K562 (cell line): Measurements from ENCODE around the gene SPTBN2. TPM values are rescaled to one million over a fixed set of nuclear protein-coding genes. Genes with fewer than 3 reads are reported as not detected.

Experiments
- ATF6 ChIP-seq: sonication (generic); formaldehyde crosslinking; IDR thresholded peaks from 2 replicates; pipeline ENCODE4 v1.4.0; 2020; ENCODE audit warnings: mild to moderate bottlenecking, missing genetic modification reagents
- FUS ChIP-seq: fragments of 200-400 bp; formaldehyde crosslinking; optimal IDR thresholded peaks from 2 replicates; pipeline ENCODE3; 2017; ENCODE audit warnings: low read depth, low read length
- GATAD2B ChIP-seq: fragments of 450-650 bp; IDR thresholded peaks from 2 replicates; pipeline ENCODE4 v1.6.1; 2017; ENCODE audit warnings: mild to moderate bottlenecking, borderline replicate concordance
- JUNB ChIP-seq: fragments of 450-650 bp; formaldehyde crosslinking; conservative IDR thresholded peaks from 2 replicates; pipeline ENCODE4 v1.4.0; 2020; ENCODE audit warnings: mild to moderate bottlenecking
- MAX ChIP-seq: sonication (generic); formaldehyde crosslinking; IDR thresholded peaks from 2 replicates; pipeline ENCODE4 v1.9.0; 2022; ENCODE audit warnings: mild to moderate bottlenecking, missing genetic modification reagents
- NR2C1 ChIP-seq, 2 experiments: fragments of 450-650 bp; IDR thresholded peaks; 2 replicates each; pipeline ENCODE4 v1.6.1; 2017; ENCODE audit warnings: mild to moderate bottlenecking in 2 of 2, antibody characterized with exemption in 1 of 2, inconsistent platforms in 1 of 2, missing compliant biosample characterization in 1 of 2, missing genetic modification characterization in 1 of 2
- TAF7 ChIP-seq: fragments of 450-650 bp; IDR thresholded peaks from 2 replicates; pipeline ENCODE4 v1.6.1; 2016; ENCODE audit warnings: missing genetic modification characterization, missing compliant biosample characterization
- ZNF609 ChIP-seq: sonication (generic); formaldehyde crosslinking; IDR thresholded peaks from 2 replicates; pipeline ENCODE4 v1.8.1; 2023; ENCODE audit warnings: missing genetic modification reagents, mild to moderate bottlenecking, borderline replicate concordance
- polyA plus RNA-seq, 8 experiments: library from polyadenylated mRNA; depleted of rRNA in 4 of 8; stranded (reverse) in 5 of 8; unstranded in 3 of 8; fragments of >200 nt; fragmentation: Nextera tagmentation in 2 of 8; fragmentation: Illumina TruSeq in 1 of 8; extraction: Ambion mirVana in 2 of 8; extraction: Trizol in 1 of 8; gene quantifications; 2 replicates each; pipeline versions ENCODE4 v1.2.1 to v1.2.3, GENCODE V29; 2011 to 2014; ENCODE audit warnings: inconsistent platforms in 1 of 8, missing spikeins in 1 of 8
- total RNA-seq, 7 experiments: library from RNA; depleted of rRNA in 6 of 7; stranded (reverse); fragments of >200 nt in 6 of 7; fragmentation: Illumina TruSeq in 2 of 7; extraction: Trizol in 2 of 7; gene quantifications; 2 replicates each; pipeline versions ENCODE4 v1.2.1 to v1.2.3, GENCODE V29; 2011 to 2021; ENCODE audit warnings: low replicate concordance in 1 of 7
- TF ChIP-seq, protein P1 (sequence below): sonication (generic); formaldehyde crosslinking; IDR thresholded peaks from 2 replicates; pipeline ENCODE4 v1.8.0; 2022; ENCODE audit warnings: mild to moderate bottlenecking, missing genetic modification reagents
- TF ChIP-seq, protein P2 (sequence below): fragments of 250-450 bp; sonication (Bioruptor Pico); IDR thresholded peaks from 2 replicates; pipeline ENCODE4 v1.4.0; 2020
- TF ChIP-seq, protein P3 (sequence below): fragments of 450-650 bp; IDR thresholded peaks from 2 replicates; pipeline ENCODE4 v1.6.1; 2016; ENCODE audit warnings: low read depth, mild to moderate bottlenecking, moderate library complexity
- TF ChIP-seq, protein P4 (sequence below): sonication (generic); formaldehyde crosslinking; IDR thresholded peaks from 2 replicates; pipeline ENCODE4 v1.9.0; 2022; ENCODE audit warnings: mild to moderate bottlenecking, missing genetic modification reagents

SPTBN2 gene
- total and polyA plus RNA-seq, 9 of the 15 experiments (the other 6 are each of a cell fraction or from before 2014, with no cell fraction given), result 0.38 to 56.5 (median 19.7) TPM

DNA sequence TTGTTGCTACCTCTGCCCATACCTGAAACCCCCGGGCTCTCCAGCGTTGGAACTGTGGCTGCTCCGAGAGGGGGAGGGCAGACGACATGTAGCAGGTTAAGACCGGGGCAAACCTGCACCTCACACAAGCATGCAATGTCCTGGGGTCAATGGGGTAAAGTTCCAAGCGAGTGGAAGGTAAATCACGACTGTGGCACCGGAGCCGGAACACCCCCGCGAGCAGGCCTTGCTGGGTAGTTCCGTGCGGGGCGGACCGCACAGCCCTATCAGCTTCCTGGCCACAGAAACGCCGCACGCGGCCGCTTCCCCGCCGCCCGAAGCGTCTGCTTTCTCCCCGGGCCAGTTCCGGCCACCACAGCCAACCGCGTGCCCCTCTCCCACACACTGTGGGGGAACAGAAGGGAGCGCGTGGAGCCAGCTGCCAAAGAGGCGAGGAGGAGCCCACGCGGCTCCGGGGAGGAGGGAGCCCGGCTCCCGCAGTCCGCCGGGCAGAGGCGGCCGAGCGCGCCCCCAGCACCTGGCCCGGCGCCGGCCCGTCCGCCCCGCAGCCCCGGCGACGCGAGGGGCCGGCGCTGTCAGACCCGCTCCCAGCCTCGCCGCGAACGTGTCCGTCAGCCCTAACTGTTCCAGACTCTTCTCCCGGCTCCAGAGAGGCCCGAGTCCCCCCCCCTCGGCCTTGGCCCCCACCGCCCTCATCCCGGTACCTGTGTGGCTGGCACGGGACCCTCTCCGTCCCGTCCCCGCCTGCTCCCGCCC lies 1.6 kb downstream of the SPTBN2 start (continued):
- TF ChIP-seq ATF6 (CRISPR knock-in tag) (no peak), FUS (no peak), TAF7 (tag) (no peak), ZNF609 (CRISPR knock-in tag) (no peak), MAX (CRISPR knock-in tag) (peak; percentile 91), JUNB (CRISPR knock-in tag) (no peak), NR2C1 (IDR thresholded peaks at IDR 0.05) (no peak), NR2C1 (tag; IDR thresholded peaks at IDR 0.05) (no peak; the same call in 1 of the 2 replicates), GATAD2B (0 out of 2 replicates have a peak, but pooled peaks have one; percentile 52)
- TF ChIP-seq, protein P1, sequence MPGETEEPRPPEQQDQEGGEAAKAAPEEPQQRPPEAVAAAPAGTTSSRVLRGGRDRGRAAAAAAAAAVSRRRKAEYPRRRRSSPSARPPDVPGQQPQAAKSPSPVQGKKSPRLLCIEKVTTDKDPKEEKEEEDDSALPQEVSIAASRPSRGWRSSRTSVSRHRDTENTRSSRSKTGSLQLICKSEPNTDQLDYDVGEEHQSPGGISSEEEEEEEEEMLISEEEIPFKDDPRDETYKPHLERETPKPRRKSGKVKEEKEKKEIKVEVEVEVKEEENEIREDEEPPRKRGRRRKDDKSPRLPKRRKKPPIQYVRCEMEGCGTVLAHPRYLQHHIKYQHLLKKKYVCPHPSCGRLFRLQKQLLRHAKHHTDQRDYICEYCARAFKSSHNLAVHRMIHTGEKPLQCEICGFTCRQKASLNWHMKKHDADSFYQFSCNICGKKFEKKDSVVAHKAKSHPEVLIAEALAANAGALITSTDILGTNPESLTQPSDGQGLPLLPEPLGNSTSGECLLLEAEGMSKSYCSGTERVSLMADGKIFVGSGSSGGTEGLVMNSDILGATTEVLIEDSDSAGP (CRISPR knock-in tag), result no peak
- TF ChIP-seq, protein P2, sequence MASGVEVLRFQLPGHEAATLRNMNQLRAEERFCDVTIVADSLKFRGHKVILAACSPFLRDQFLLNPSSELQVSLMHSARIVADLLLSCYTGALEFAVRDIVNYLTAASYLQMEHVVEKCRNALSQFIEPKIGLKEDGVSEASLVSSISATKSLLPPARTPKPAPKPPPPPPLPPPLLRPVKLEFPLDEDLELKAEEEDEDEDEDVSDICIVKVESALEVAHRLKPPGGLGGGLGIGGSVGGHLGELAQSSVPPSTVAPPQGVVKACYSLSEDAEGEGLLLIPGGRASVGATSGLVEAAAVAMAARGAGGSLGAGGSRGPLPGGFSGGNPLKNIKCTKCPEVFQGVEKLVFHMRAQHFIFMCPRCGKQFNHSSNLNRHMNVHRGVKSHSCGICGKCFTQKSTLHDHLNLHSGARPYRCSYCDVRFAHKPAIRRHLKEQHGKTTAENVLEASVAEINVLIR, result no peak
- TF ChIP-seq, protein P3, sequence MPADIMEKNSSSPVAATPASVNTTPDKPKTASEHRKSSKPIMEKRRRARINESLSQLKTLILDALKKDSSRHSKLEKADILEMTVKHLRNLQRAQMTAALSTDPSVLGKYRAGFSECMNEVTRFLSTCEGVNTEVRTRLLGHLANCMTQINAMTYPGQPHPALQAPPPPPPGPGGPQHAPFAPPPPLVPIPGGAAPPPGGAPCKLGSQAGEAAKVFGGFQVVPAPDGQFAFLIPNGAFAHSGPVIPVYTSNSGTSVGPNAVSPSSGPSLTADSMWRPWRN, result no peak
- TF ChIP-seq, protein P4, sequence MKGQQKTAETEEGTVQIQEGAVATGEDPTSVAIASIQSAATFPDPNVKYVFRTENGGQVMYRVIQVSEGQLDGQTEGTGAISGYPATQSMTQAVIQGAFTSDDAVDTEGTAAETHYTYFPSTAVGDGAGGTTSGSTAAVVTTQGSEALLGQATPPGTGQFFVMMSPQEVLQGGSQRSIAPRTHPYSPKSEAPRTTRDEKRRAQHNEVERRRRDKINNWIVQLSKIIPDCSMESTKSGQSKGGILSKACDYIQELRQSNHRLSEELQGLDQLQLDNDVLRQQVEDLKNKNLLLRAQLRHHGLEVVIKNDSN (CRISPR knock-in tag), result peak; percentile 16; the same call in 1 of the 2 replicates
